GM23338 (cell line): ENCODE results near the gene CEP70. TPM values are rescaled to one million over a fixed set of nuclear protein-coding genes. Genes with fewer than 3 reads are reported as not detected.

Source experiments
- ATAC-seq: fragments of 200-7000 bp; cut with Tn5 transposase; 3 replicates; pipeline ENCODE4 v1.9.1; 2020
- DNase-seq: peaks from one replicate; pipeline ENCODE4 v3.0.0-alpha.2; 2015; ENCODE audit warnings: low spot score
- H2AFZ ChIP-seq: fragments of 200-600 bp; sonication (generic); 2 replicates; pipeline ENCODE4 v1.8.0; 2016; ENCODE audit warnings: antibody characterized with exemption, mild to moderate bottlenecking, moderate library complexity
- H3F3A ChIP-seq: fragments of 200-600 bp; sonication (generic); replicated peaks from 2 replicates; pipeline ENCODE4 v1.8.0; 2017; ENCODE audit warnings: antibody characterized with exemption, mixed run types, low read depth
- H3K27ac ChIP-seq: fragments of 200-600 bp; sonication (generic); 2 replicates; pipeline ENCODE4 v1.6.1; 2016; ENCODE audit warnings: low read depth
- H3K27me3 ChIP-seq: fragments of 200-600 bp; sonication (generic); 2 replicates; pipeline ENCODE4 v1.8.0; 2016; ENCODE audit warnings: mild to moderate bottlenecking, mixed run types, moderate library complexity; ENCODE audit not compliant: insufficient read depth
- H3K36me3 ChIP-seq: fragments of 200-600 bp; sonication (generic); 2 replicates; pipeline ENCODE4 v1.8.0; 2016; ENCODE audit warnings: mild to moderate bottlenecking; ENCODE audit not compliant: insufficient read depth
- H3K4me1 ChIP-seq: fragments of 200-600 bp; sonication (generic); 2 replicates; pipeline ENCODE4 v1.8.0; 2016; ENCODE audit warnings: mild to moderate bottlenecking, moderate library complexity; ENCODE audit not compliant: insufficient read depth
- H3K4me2 ChIP-seq: fragments of 200-600 bp; sonication (generic); 2 replicates; pipeline ENCODE4 v1.7.1; 2017; ENCODE audit warnings: mixed run types
- H3K4me3 ChIP-seq: fragments of 200-600 bp; sonication (generic); 2 replicates; pipeline ENCODE4 v1.6.1; 2016; ENCODE audit warnings: mixed run types
- H3K79me2 ChIP-seq: fragments of 200-600 bp; sonication (generic); replicated peaks from 2 replicates; pipeline ENCODE4 v1.8.0; 2017; ENCODE audit warnings: mild to moderate bottlenecking; ENCODE audit not compliant: insufficient read depth
- H3K9me2 ChIP-seq: fragments of 200-600 bp; sonication (generic); 2 replicates; pipeline ENCODE4 v1.8.0; 2017; ENCODE audit not compliant: insufficient read depth
- H4K20me1 ChIP-seq: fragments of 200-600 bp; sonication (generic); replicated peaks from 2 replicates; pipeline ENCODE4 v1.8.0; 2017; ENCODE audit warnings: mild to moderate bottlenecking; ENCODE audit not compliant: insufficient read depth
- H3K27ac Mint-ChIP-seq: 2 replicates; pipeline ENCODE4 v1.8.0; 2020; ENCODE audit warnings: inconsistent platforms, mild to moderate bottlenecking, moderate library complexity, mixed read lengths
- H3K27me3 Mint-ChIP-seq: 3 replicates; pipeline ENCODE4 v1.8.0; 2022; ENCODE audit warnings: low read depth, mild to moderate bottlenecking, moderate library complexity, mixed read lengths, inconsistent platforms; ENCODE audit not compliant: insufficient read depth, poor library complexity
- H3K36me3 Mint-ChIP-seq: 3 replicates; pipeline ENCODE4 v1.8.0; 2021; ENCODE audit warnings: low read depth, mild to moderate bottlenecking, inconsistent platforms, moderate library complexity, mixed read lengths
- H3K4me1 Mint-ChIP-seq: 3 replicates; pipeline ENCODE4 v1.8.0; 2020; ENCODE audit warnings: mild to moderate bottlenecking, inconsistent platforms, mixed read lengths
- H3K4me3 Mint-ChIP-seq: 3 replicates; pipeline ENCODE4 v1.8.0; 2021; ENCODE audit warnings: moderate library complexity, mild to moderate bottlenecking, inconsistent platforms, mixed read lengths
- H3K9me3 Mint-ChIP-seq: 3 replicates; pipeline ENCODE4 v1.8.0; 2020; ENCODE audit warnings: moderate library complexity, mild to moderate bottlenecking, inconsistent platforms, mixed read lengths
- CREB1 ChIP-seq: fragments of 250-450 bp; sonication (Bioruptor Pico); IDR thresholded peaks from 2 replicates; pipeline ENCODE4 v1.5.0; 2020; ENCODE audit warnings: low read depth, mild to moderate bottlenecking, moderate library complexity
- ETS1 ChIP-seq: IDR thresholded peaks from 2 replicates; pipeline ENCODE4 v1.6.1; 2016; ENCODE audit warnings: antibody characterized with exemption
- EZH2 ChIP-seq: fragments of 200-600 bp; sonication (generic); IDR thresholded peaks from one replicate; pipeline ENCODE4 v1.8.0; 2017; ENCODE audit warnings: antibody characterized with exemption, mild to moderate bottlenecking, low read depth; ENCODE audit not compliant: unreplicated experiment
- EZH2phosphoT487 ChIP-seq: fragments of 200-600 bp; sonication (generic); IDR thresholded peaks from one replicate; pipeline ENCODE4 v1.8.1; 2018; ENCODE audit warnings: antibody characterized with exemption; ENCODE audit not compliant: unreplicated experiment
- JUNB ChIP-seq: IDR thresholded peaks from one replicate; pipeline ENCODE4 v1.6.1; 2016; ENCODE audit warnings: antibody characterized with exemption; ENCODE audit not compliant: unreplicated experiment
- NANOG ChIP-seq: IDR thresholded peaks from 2 replicates; pipeline ENCODE4 v1.6.1; 2016; ENCODE audit warnings: antibody characterized with exemption, borderline replicate concordance
- POLR2AphosphoS5 ChIP-seq: IDR thresholded peaks from 2 replicates; pipeline ENCODE4 v1.6.1; 2016; ENCODE audit warnings: antibody characterized with exemption, low read depth
- STAT1 ChIP-seq: IDR thresholded peaks from one replicate; pipeline ENCODE4 v1.6.1; 2016; ENCODE audit warnings: antibody characterized with exemption; ENCODE audit not compliant: unreplicated experiment
- ZNF114 ChIP-seq: fragments of 250-450 bp; sonication (Bioruptor Pico); IDR thresholded peaks from 2 replicates; pipeline ENCODE4 v1.5.0; 2020; ENCODE audit warnings: mild to moderate bottlenecking, moderate library complexity
- ZNF331 ChIP-seq: fragments of 250-450 bp; sonication (Bioruptor Pico); IDR thresholded peaks from 2 replicates; pipeline ENCODE4 v1.5.0; 2020; ENCODE audit warnings: low read depth, mild to moderate bottlenecking, moderate library complexity
- ZNF462 ChIP-seq: fragments of 250-450 bp; sonication (Bioruptor Pico); IDR thresholded peaks from 2 replicates; pipeline ENCODE4 v1.5.0; 2020; ENCODE audit warnings: mild to moderate bottlenecking, moderate library complexity
- polyA plus RNA-seq: library from polyadenylated mRNA; unstranded; fragments of >200 nt; fragmentation: Nextera tagmentation; extraction: Ambion mirVana; gene quantifications from 2 replicates; pipeline ENCODE4 v1.2.1, GENCODE V29; 2016
- total RNA-seq: library from RNA; depleted of rRNA; stranded (reverse); fragments of >200 nt; shearing (Covaris generic); gene quantifications from 2 replicates; pipeline ENCODE4 v1.2.3, GENCODE V29; 2014
- TF ChIP-seq, protein P1 (sequence below), 2 experiments: fragments of 200-600 bp in 1 of 2; sonication (generic) in 1 of 2; conservative IDR thresholded peaks; 2 replicates each; pipeline versions ENCODE4 v1.5.1 to v1.6.1; 2016 to 2017; ENCODE audit warnings: antibody characterized with exemption in 2 of 2, low read depth in 2 of 2, mild to moderate bottlenecking in 2 of 2, moderate library complexity in 1 of 2

The CEP70 gene
- total and polyA plus RNA-seq, 2 experiments from 2014 or later = 28.8 to 31.4 TPM

DNA sequence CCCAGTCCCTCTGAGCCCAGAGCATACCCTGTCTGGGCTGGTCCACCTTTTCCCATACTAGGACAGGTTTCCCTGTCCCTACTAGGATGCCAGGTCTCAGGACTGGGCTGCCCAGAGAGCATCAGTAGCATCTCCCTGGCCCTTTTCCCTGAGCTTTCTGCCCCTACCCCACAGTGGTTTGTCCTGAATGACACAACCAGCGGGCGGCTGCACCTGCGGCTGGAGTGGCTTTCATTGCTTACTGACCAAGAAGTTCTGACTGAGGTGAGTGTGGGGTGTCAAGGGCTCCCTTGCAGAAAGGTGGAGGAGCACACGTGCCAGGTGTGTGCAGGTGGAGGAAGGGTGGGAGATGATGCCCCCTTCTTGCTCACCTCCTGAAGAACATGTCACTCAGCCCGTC, 126.1 kb downstream of the CEP70 start:
- H3K79me2 ChIP-seq = no peaks in the 10 kb centered on the region
- H4K20me1 ChIP-seq = 0 out of 2 replicates have a peak, but pooled peaks cover 3% of the 10 kb centered on the region
- H3K9me2 ChIP-seq = no peaks in the 10 kb centered on the region
- Mint-ChIP-seq H3K36me3 (no peaks in the 10 kb centered on the region; the same call in 2 of the 3 replicates), H3K4me1 (peaks cover 6% of the 10 kb centered on the region; the same call in 2 of the 3 replicates), H3K4me3 (no peak overlapping the region), H3K27ac (no peak overlapping the region), H3K9me3 (no peaks in the 10 kb centered on the region), H3K27me3 (no peaks in the 10 kb centered on the region)
- no peak overlapping the region for H3K27ac ChIP-seq
- no peak overlapping the region for H2AFZ ChIP-seq
- no peaks in the 10 kb centered on the region for H3K4me1 ChIP-seq
- no peak overlapping the region for H3K4me2 ChIP-seq
- H3K4me3 ChIP-seq = no peak overlapping the region
- no peak for TF ChIP-seq STAT1
- TF ChIP-seq EZH2 = no peak
- H3K27me3 ChIP-seq = no peaks in the 10 kb centered on the region
- H3K36me3 ChIP-seq = no peaks in the 10 kb centered on the region
- no peaks in the 10 kb centered on the region for H3F3A ChIP-seq
- ATAC-seq (no peak), DNase-seq (no peak)

DNA sequence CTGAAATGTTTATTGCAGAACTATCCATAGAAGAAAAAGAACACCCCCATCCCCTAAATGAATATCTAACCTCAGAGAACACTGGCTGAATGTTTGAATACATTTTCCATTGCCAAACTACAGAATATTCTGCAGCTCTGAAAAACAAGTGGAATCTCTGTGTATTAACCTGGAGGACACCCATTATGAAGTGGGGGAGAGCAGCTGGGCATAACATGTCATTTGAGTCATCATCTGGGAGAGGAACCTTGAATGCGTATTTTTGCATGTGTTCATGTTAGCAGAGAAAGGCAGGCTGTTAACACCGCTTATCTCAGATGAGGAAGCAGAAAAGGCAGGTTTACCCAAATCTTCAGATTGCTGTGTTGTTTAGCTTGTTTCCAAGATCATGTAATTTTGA, 128.1 kb downstream of the CEP70 start:
- Histone ChIP-seq H3K27me3 (no peaks in the 10 kb centered on the region), H3F3A (no peaks in the 10 kb centered on the region), H3K27ac (no peak overlapping the region), H3K79me2 (no peaks in the 10 kb centered on the region), H3K4me2 (no peak overlapping the region), H3K36me3 (no peaks in the 10 kb centered on the region), H2AFZ (no peak overlapping the region), H3K9me2 (no peaks in the 10 kb centered on the region), H3K4me3 (no peak overlapping the region), H3K4me1 (no peaks in the 10 kb centered on the region), H4K20me1 (0 out of 2 replicates have a peak, but pooled peaks cover 3% of the 10 kb centered on the region)
- ATAC-seq (no peak), DNase-seq (no peak)
- Mint-ChIP-seq H3K9me3 (no peaks in the 10 kb centered on the region), H3K4me3 (no peak overlapping the region), H3K36me3 (no peaks in the 10 kb centered on the region; the same call in 2 of the 3 replicates), H3K27me3 (no peaks in the 10 kb centered on the region), H3K27ac (no peak overlapping the region), H3K4me1 (peaks cover 6% of the 10 kb centered on the region; the same call in 2 of the 3 replicates)
- TF ChIP-seq ZNF114 (CRISPR knock-in tag) (no peak), EZH2 (no peak), POLR2AphosphoS5 (no peak), STAT1 (no peak), JUNB (no peak), EZH2phosphoT487 (no peak), ZNF462 (no peak), NANOG (no peak), ETS1 (no peak), ZNF331 (CRISPR knock-in tag) (no peak), CREB1 (CRISPR knock-in tag) (no peak)
- TF ChIP-seq, protein P1, sequence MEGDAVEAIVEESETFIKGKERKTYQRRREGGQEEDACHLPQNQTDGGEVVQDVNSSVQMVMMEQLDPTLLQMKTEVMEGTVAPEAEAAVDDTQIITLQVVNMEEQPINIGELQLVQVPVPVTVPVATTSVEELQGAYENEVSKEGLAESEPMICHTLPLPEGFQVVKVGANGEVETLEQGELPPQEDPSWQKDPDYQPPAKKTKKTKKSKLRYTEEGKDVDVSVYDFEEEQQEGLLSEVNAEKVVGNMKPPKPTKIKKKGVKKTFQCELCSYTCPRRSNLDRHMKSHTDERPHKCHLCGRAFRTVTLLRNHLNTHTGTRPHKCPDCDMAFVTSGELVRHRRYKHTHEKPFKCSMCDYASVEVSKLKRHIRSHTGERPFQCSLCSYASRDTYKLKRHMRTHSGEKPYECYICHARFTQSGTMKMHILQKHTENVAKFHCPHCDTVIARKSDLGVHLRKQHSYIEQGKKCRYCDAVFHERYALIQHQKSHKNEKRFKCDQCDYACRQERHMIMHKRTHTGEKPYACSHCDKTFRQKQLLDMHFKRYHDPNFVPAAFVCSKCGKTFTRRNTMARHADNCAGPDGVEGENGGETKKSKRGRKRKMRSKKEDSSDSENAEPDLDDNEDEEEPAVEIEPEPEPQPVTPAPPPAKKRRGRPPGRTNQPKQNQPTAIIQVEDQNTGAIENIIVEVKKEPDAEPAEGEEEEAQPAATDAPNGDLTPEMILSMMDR (conservative IDR thresholded peaks at IDR 0.05; ENCODE audit: low read depth in 2 of 2) = no peak
